ENCODE results near the gene GRM2.
"Not testable (repeated sequence)": the region's sequence is repeated elsewhere in the genome, so short reads cannot be mapped to it uniquely, and the experiment has no call there.

Gene GRM2

GRCh38 chr3:51750878-51751277, 44.0 kb downstream of the GRM2 start:
- Histone ChIP-seq H3K4me3 (ENCODE audit: extremely low read depth, insufficient read depth, low read length, poor library complexity, severe bottlenecking) (no peak overlapping the region), H3K4me1 (ENCODE audit: control insufficient read depth, insufficient read depth, low read length, poor library complexity, severe bottlenecking) (no peaks in the 10 kb centered on the region), H3K36me3 (ENCODE audit: control insufficient read depth, insufficient read depth, low read length) (no peaks in the 10 kb centered on the region), H3K9me3 (ENCODE audit: control insufficient read depth, low read length) (peaks cover 15% of the 10 kb centered on the region), H3K27ac (ENCODE audit: low read depth, low read length, severe bottlenecking) (no peak overlapping the region)
- WGBS, 2 experiments (ENCODE audit: insufficient coverage in 2 of 2): 100% methylated on average over 1 of the region's 1 CpG; no CpG with 5 or more reads in 1 of the 2 experiments

GRCh38 chr3:51751287-51751686, 44.4 kb downstream of the GRM2 start:
- Histone ChIP-seq H3K27ac (ENCODE audit: low read depth, low read length, severe bottlenecking) (no peak overlapping the region), H3K4me3 (ENCODE audit: extremely low read depth, insufficient read depth, low read length, poor library complexity, severe bottlenecking) (no peak overlapping the region), H3K9me3 (ENCODE audit: control insufficient read depth, low read length) (peaks cover 15% of the 10 kb centered on the region), H3K36me3 (ENCODE audit: control insufficient read depth, insufficient read depth, low read length) (no peaks in the 10 kb centered on the region), H3K4me1 (ENCODE audit: control insufficient read depth, insufficient read depth, low read length, poor library complexity, severe bottlenecking) (no peaks in the 10 kb centered on the region)
- WGBS, 2 experiments (ENCODE audit: insufficient coverage in 2 of 2): 100% methylated on average over 1 of the region's 2 CpGs; no CpG with 5 or more reads in 1 of the 2 experiments

- H3K4me1 ChIP-seq (ENCODE audit: control insufficient read depth, insufficient read depth, low read length, poor library complexity, severe bottlenecking); H3K27ac ChIP-seq (ENCODE audit: low read depth, low read length, severe bottlenecking); H3K4me3 ChIP-seq (ENCODE audit: extremely low read depth, insufficient read depth, low read length, poor library complexity, severe bottlenecking); H3K36me3 ChIP-seq (ENCODE audit: control insufficient read depth, insufficient read depth, low read length); H3K9me3 ChIP-seq (ENCODE audit: control insufficient read depth, low read length): not testable (repeated sequence)
- 88 to 94% methylated on average over 10 of the region's 13 CpGs for WGBS, 2 experiments (ENCODE audit: insufficient coverage in 2 of 2)
These were observed 47.2 kb downstream of the GRM2 start for GRCh38 chr3:51753763-51754750.

- Histone ChIP-seq H3K9me3 (ENCODE audit: control insufficient read depth, low read length) (no peaks in the 10 kb centered on the region), H3K4me3 (ENCODE audit: extremely low read depth, insufficient read depth, low read length, poor library complexity, severe bottlenecking) (no peak overlapping the region), H3K36me3 (ENCODE audit: control insufficient read depth, insufficient read depth, low read length) (no peaks in the 10 kb centered on the region), H3K4me1 (ENCODE audit: control insufficient read depth, insufficient read depth, low read length, poor library complexity, severe bottlenecking) (no peaks in the 10 kb centered on the region), H3K27ac (ENCODE audit: low read depth, low read length, severe bottlenecking) (no peak overlapping the region)
These were observed 52.3 kb downstream of the GRM2 start for GRCh38 chr3:51759203-51759602.
